DMS53 (cell line): Measurements from ENCODE around the gene HOXD4.

Source experiments
- DNase-seq: peaks from one replicate; lab custom pipeline; 2025; lab: John Stamatoyannopoulos, UW

Gene HOXD4

DNA sequence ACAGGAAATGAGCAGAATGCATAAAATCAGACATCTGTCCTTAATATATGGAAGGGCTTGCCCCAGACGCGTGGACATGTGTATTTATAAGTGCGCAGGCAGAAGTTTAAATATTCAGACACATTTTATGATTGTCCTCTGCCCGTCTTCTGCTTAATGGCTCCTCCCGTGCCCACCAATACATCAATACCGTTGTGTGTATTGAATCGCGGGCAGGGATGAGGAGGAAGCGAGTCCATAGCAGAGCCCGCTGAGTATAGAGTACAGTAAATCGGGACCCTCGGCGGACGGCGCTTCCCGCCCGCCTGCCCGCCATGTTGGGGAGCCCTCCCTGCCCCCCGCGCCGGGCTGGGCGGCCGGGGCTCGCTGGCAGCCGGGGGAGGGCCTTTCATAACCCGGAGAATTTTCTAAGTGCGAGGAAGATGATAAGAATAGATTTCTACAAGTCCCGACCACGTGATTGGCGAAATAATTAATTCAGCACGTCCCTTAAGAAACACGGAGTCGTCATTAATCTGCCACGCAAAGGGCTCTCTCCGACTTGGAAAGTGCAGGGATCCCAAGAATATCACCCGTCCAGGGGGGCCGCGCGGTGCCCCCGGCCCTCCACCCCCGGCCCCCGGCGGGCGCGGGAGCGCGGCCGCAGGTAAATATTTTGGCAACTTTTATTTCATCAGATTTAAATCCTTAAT lies 5.6 kb downstream of the HOXD4 start, which contains the start of gene HOXD3:
Gene HOXD3, plus strand, starts transcription at position 501 of the 692 bp plus-strand sequence. CDS start 11,808 bp downstream, outside the sequence.
- peak; percentile 52 for DNase-seq

DNA sequence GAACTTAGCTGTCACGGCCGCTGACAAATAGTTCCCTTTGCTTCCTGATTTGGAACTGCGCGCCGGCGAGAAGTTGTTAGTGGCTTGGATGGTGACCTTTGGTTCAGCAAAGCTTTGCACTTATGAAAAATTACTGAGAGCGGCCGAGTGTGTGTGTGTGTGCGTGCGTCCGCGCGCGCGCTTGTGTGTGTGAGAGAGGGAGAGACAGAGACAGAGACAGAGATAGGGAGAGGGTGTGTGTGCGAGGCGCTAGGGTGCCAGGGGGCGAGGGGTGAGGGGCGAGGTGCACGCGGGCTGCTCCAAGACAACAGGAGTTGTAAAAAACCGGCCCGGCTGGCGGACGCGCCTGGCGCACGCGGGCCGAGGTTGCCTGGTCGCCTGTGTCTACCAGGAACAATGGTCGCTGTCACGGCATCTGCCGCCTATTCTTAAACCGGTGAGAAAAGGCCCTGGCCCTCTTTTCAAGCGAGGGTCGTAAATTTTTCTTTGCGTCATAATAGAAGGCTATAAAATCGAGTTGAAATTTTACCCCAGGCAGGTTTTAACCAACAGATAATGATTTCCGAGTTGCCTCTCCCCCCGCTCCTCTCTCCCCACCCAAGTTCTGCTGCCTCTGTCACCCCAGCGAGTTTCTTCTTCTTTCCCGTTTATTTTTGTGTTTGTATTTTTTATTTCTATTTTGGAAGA lies 6.3 kb downstream of the HOXD4 start:
- peak; percentile 90 for DNase-seq

DNA sequence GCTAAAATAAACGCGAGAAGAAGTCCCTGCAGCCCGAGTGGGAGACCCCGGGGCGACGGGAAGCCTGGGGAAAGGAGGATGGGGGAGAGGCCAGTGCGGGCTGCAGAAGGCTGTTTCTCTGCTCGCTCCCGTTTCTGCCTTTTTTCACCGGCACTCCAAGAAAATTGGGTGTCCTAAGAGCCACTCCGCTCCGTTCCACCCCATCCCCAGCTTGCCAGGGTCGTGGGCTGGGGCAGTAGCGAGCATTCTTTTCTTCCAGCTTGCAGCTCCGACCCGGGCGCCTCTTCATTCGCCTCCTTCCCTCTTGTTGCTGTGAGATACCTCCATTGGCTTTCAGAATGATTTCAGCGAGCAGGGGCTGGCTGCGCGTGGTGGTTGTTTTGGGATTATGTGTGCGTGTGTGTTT lies 6.8 kb downstream of the HOXD4 start:
- peak; percentile 75 for DNase-seq

DNA sequence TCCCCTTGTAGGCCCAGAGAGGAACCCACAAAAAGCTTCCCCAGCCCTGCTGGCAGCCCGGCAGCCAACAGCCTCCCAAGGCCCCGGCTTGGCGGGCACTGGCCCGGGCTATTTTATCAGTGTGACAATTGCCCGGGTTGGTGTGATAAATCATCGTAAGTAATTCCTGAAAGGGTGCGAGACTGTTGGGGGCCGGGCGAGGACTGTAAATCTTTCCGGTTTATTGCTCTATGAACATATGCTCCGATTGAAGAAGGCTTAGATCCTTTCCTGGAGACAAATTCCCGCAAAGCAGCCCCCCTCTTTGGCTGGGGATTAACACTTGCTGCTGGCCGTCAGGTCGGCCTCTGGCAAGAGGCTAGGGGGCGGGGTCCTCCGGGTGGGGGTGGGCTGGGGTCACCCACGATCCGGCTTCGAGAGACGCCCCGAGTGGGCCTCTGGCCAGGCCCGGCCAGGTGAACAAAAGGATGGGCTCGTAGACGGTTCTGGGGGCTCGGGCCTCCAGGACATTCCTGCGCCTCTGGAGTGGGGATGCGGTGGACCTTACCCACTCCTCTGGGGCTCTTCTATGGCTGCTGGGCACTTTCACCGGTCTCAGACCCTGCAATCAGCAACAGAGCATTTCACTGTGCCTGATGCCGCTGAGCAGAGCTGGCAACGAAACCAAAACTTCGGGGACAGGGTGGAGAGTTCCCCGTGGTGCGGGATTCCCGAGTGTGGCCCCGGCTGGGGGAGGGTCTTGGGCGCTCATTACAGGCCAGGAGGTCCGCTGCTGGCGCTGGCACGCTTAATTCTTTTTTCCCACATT lies 7.7 kb downstream of the HOXD4 start:
- peak; percentile 53 for DNase-seq

DNA sequence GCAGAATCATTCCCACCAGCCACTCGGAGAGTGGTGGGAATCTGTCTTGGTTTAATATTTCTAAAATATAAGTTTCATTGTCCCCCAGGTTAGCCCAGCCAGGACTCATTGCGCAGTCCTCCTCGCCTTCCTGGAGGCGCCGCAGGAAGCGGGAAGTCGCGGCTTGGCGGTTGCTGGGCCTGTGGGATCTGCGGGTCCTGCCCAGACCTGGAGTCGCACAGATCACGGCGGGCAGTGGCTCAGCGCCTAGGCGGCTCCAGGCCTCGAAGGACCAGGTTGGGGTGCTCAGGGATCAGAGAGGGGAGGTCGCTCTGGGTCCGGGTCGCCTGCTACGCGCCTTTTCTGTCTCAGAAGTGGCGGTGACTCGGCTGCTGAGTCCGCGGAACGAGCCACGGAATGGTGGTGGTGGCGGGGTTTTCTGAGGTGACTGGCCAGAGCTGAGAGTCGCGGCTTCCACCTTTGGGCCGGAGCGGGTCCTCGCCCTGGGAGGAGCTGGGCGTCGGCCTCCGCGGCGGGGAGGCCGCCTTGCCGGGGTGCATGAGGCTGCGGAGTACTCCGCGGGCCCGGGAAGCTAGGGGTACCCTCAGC lies 8.4 kb downstream of the HOXD4 start:
- peak; percentile 79 for DNase-seq

DNA sequence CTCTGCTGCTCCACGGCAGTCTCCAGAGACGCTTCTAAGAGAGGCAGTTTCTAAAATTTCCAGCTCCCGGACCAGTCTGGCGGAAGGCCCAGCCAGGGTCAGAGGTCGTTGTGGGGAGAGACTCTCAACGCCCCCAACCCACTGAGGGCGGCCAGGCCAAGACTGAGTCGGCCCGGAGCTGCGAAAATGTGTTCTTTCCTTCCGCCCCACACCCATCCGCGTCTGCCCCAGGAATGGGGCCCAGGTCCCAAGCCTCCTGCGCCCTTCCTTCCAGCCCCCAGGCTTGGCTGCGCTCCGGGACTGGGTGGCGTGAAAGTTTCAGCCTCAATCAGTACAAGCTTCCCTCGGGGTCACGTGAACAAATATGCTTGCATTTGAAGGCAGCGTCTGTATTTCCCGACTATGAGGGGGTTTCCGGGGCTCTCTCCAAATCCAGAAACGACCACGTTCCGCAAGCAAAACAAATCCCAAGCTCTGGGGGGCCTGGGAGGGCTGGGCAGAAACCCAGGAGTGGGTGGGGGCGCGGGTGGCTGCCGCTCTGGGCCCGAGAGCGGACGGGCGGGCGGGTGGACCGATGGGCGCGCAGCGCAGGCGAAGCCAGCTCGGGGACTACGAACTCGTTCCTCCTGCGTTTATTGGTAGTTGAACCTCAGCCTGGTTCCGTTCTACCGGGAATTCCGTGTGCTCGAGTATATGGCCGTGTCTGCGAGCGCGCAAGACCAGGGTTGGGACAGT lies 9.1 kb downstream of the HOXD4 start:
- DNase-seq, result peak; percentile 73

DNA sequence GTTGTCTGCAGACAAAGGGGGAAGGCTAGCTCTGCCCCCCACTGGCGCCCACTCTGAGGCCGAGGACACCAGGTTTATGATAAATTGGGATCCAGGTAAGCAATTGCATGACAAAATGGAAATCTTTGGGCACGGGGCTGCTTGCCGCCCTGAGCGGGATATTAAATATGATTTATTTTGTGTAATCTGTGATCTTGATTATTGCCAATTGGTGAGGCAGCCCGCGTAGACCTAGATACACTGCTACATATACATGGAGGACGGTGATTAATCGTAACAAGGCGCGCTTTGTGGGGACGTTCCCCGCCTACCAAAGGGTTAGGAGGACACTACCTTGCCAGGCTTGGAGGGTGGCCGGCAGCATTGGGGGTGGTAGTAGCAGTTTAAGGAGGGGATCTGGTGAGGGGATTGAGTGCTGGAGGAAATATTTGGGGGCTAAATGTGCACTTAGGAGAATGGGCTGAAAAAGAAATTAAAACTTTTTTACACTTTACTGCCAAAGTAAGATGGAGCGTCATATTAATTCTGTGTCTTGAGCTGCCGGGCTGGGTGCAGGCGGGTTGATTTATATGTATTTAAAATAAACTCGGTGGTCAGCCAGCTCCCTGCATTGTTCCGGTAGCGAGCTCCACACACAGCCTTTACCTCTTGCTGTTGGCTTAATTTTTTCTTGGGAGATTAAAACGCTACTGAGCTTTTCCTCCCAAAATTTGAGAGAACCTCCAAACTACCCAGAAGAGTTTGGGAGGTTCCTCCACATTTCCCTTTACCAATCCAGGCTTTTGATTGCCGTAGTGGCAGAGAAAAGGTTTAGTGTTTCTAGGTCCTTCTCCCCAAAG lies 9.9 kb downstream of the HOXD4 start:
- no peak for DNase-seq

DNA sequence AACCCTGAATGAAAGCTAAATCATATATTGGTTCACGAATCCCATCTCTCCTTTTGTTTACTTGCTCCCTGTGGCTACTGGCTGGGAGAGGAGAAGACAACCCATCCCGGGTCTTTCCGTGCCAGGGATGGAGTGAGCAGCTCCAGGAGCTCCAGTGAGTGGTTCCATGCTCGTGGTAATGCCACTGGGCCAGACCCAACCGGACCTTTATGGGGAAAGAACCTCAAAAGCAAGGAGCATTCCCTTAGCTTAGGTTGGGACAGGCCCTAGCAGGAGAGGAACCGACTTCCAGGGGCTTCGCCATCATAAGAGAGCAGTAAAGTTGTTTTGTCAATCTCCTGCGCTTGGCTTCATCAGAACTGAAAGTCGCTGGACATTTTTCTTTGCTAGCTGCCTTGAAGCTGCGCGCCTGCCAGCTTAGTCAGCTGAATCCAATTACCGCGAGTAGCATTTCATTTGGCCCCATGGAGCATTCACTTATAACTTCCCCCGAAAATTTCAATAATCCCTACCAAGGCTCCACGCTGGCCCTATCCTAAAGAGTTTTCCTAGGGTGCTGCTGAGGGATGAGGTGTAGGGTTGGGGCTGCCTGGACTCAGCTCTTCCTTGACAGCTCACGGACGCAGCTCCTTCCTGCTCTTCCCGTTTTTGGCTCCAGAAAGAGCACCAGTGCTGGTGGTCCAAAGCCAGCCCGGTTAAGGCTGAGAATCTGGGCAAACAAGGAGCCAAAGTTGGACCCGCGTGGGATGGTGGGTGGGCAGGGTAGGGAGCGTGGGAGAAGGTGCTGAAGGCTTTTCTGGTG lies 10.7 kb downstream of the HOXD4 start:
- peak; percentile 43 for DNase-seq

DNA sequence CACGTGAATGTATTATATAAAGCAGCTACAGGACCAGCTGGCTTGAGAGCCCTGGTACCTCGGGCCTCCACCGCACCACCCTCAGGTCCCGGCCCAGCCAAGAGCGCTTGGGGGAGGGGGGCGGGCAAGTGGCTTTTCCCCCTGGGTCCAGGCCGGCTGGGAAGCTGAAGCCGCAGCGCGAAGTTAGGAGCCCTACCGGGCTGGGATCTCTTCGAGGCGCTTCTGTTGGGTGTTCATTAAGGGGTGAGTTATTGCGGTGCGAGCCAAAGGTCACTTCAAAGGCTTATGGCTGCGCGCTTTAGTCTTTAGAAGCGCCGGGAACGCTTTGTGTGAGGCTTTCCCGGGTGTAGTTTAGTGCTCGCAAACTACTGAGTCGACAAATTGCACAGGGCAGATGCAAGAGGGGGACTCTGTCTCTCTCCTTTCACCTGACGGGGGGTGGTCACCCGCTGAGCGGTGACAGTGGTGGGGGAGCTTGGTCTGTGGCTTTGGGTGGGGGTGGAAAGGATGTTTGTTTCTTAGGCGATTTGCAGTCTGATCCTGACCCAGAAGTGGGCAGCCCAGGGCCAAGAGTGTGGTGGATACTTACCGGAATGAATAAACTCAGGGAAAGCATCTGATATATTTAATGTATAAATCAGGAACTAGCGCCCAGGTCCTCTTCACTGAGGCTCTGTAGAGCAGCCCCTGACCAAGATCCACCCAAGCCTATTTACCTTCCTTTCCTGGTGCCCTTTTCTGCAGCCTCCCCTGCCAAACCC lies 11.7 kb downstream of the HOXD4 start:
- DNase-seq, result peak; percentile 44

DNA sequence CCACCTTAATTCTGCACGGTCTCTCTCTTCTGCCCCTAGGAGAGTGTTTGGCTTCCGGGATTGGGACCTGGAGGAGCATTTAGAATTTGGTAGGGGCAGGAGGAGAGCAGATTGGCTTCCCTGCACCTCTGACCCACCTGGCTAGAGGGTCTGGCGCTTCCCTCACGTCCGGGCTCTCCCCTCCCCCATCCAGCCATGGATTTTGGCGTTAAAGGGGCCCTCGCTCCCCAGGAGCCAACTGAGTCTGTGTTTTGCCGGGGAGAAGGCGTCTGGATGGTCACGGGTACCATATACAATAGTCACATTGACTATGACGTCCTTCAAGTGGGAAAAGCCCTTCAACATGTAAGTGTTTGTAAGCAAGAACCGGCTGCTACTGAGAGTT lies 12.3 kb downstream of the HOXD4 start:
- no peak for DNase-seq

DNA sequence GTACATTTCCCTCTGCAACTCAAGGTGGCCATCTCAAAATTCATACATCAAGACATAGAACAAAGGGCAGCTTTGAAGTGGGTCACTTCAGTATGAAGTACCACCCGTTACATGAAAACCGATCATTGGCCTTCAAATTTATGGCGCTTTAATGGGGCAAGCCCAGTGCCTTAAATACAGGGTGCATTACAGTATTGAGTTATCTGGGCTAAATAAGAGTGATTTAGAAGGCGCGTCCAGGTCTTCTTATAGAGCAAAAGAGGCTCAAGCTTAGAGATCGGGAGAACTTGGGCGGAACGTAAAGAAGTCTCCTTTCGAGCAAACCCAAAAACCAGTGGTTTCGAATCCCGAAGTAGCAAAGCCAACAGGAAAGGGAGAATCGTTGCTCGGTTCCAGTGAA lies 12.9 kb downstream of the HOXD4 start:
- no peak for DNase-seq

DNA sequence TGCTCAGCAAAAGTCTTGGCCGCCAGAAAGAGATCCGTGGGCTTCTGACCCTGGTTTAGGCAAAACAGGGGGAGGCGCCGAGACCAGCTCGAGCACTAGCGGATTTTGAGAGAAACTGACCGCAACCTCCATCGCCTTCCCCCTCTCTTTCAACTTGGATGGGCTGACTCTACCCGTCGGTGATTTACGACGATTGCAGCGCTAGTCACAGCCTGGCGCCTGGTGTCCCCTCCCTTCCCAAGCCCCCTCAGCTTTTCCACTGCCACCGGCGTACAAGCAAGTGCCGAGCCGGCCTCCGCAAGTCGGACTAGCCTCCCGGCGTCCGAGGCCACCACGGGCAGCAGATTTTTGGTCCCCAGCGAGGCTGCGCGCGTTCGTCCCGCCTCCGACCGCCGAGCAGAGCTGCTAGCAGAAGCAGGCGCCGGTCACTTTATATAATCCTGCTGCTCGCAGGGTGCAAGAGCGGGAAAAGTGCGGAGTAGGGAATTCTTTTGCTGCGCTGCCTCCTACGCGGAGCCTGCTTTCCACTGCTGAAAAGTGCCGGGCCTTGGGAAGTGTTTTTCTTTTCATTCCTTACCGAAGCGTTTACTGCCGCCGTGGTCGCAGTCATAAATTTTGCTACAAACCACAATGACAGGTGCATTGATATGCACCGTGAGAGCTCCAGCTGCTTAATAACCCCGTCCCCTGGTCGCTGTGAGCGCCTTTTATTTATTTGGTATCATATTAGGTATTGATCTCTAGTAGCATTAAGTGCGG lies 13.4 kb downstream of the HOXD4 start:
- no peak for DNase-seq

DNA sequence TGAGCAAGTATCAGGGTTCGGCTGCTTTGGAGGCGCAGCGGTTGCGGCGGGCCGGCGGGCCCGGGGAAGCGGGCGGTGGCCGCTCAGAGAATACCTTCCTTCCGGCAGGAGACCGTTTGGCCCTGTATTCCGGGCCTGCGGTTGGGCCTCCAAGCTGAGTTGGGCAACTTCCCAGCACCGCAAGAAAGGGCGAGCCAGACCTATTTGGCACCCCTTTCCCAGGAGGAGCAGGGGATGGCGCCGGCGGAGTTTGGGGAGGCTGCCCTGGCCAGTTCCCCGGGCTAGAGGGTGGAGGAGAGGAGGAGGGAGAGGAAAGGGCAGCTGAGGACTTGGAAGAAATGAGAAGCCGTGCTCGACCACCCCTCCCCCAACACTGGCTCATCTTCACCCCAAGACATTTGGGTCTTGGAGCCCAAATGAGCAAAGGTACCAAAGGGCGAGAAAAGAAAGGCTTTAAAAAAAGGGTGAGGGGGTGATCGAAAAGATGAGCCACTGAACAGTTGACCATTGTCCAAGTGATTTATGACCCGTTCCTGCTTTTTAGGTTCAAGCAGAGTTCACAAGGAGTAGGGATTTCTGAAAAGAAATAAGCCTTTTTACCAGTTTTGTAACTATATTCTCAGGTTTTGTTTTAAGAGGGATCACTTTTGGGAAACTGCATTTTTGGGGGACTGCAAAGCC lies 14.2 kb downstream of the HOXD4 start:
- DNase-seq, result no peak

DNA sequence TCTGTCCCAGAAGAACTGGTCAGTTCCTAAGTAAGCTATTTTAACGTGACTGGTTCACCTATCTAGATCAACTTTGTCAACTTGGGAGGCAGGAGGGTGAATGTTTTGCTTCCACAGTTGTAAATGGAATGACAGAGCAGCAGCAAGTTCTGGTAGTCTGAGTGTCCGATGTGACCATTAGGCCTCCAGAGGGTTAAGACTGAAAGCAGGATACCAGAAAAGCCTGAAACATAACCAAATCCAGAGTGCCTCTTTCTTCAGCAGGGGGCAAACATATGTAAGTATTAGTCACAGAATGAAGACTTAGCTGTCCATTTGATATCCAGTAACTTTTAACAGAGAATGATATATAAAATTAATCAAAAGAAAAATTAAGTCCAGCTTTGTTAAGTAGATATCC lies 14.9 kb downstream of the HOXD4 start:
- DNase-seq, result no peak

DNA sequence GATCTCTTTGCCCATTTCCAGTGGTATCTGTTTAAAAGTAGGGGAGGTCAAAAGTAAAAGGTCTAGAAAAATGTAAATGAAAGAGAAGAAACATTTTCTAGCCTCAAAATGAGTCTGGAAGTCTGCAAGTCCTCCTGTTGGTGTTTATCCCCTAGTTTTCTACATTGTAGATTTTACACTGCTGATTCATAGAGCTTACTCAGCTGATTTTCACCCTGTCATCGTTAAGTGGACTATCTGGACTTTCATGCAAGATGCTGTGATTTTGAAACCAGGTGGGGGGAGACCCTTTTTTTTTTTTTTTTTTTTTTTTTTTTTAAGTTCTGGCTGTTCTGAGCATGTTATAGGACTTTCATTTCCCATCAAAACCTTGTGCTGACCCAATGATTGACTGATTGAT lies 16.0 kb downstream of the HOXD4 start:
- DNase-seq, result no peak

DNA sequence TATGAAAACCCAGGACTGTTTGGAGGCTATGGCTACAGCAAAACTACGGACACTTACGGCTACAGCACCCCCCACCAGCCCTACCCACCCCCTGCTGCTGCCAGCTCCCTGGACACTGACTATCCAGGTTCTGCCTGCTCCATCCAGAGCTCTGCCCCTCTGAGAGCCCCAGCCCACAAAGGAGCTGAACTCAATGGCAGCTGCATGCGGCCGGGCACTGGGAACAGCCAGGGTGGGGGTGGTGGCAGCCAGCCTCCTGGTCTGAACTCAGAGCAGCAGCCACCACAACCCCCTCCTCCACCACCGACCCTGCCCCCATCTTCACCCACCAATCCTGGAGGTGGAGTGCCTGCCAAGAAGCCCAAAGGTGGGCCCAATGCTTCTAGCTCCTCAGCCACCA lies 17.8 kb downstream of the HOXD4 start:
- DNase-seq, result no peak

DNA sequence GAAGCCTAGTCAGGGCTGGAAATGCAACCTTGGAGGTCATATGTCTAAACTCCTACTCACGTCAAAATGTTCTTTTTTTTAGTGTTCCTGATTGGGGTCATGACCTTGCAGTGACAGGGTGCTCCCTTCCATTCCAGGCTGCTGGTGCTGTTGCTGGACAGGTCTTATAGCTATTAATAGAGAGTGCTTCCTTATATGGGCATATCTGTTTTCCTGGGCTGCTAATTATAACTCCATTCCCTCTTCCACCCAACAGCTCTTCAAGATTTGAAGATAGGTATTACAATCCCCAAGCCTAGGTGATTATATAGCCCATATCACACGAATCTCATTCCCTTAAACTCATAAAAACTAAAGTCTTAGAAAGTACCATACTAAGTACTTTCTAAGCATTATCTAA lies 18.4 kb downstream of the HOXD4 start:
- DNase-seq, result no peak
